GM20000 (cell line): ENCODE measurements around the gene PIWIL1.

ENCODE experiments used
- DNase-seq: peaks from one replicate; pipeline ENCODE4 v3.0.0; 2012; ENCODE audit warnings: low spot score
- CTCF ChIP-seq: IDR thresholded peaks from 2 replicates; pipeline ENCODE4 v1.5.1; 2012; ENCODE audit warnings: mild to moderate bottlenecking, control low read depth; ENCODE audit errors: extremely low read depth, missing control alignments

Gene PIWIL1

DNA sequence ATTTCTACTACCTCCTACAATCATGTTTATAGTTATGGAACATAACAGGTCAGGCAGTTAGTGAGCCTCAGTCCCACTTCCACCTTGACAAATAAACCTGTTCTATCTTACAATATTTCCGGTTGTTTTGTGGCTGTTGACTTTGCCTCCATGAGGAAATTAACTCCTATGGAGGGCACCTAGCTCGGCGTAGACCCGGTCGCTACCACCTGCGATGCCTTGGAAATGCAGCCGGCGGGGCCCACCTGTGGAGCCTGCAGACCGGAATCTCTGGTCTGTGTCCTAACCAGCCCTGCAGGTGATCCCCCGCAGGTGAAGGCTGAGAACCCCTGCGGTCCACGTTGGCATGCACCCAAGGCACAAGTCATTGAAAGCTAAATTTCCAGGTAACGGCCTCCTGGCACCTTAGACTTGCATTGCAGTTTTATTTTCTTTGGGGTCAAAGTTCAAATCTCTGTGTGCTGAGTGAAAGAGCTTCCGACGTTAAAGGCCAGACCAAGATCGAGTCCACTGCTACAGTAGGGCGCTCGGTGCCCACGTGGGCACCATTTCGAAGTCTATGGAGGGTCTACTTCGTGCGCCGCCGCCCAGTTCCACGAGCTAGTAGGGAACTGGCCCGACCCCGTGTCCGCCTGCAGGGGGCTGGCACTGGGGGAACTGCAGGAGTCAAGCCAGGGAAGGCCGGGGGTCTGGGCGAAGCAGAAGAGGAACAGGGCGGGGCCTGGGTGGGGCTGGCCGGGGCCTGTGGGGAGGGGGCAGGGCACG is 782 bp upstream of the PIWIL1 start:
- no peak for TF ChIP-seq CTCF
- DNase-seq = no peak

DNA sequence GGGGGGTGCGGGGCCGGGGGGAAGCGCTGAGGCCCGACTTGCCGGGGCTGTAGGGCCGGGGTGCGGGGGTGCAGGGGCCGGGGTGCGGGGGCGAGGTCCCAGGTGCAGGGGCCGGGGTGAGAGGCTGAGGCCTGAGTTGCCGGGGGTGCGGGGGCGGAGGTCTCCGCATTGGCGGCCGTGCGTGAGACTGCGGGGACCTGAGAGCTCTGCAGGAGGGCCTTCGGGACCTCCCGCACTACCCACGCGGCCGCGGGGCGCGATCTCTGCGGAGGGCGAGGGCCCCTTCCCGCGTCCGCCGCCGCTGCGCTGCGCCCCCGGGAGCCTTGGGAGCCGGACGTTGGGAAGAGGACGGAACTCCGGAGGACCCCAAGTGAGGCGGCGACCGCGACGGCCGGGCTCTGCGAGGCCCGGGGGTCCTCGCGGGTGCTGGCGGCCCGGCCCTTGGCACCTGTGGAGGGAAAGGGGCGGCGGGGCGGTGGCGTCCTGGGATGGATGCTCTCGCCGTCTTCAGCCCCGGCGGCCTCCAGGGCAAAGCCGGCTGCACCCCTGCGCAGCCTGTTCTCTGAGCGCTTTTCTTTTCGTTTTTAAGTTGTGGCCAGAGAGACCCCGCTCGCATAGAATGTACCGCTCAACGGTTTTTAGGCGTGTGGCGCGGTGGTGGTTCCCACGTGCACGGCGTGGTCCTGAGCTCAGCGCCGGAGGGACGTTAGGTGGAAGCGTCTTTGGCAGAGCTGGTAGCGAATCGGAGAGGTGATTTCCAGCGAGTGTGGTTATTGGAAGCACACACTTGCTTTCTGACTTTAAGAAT is 1.3 kb downstream of the PIWIL1 start:
- DNase-seq = no peak
- TF ChIP-seq CTCF = no peak

- no peak for TF ChIP-seq CTCF
- no peak for DNase-seq
These were observed 2.3 kb downstream of the PIWIL1 start for GRCh38 chr12:130339951-130340350.

GRCh38 chr12:130342442-130342841 is 4.8 kb downstream of the PIWIL1 start:
- no peak for DNase-seq
- no peak for TF ChIP-seq CTCF

DNA sequence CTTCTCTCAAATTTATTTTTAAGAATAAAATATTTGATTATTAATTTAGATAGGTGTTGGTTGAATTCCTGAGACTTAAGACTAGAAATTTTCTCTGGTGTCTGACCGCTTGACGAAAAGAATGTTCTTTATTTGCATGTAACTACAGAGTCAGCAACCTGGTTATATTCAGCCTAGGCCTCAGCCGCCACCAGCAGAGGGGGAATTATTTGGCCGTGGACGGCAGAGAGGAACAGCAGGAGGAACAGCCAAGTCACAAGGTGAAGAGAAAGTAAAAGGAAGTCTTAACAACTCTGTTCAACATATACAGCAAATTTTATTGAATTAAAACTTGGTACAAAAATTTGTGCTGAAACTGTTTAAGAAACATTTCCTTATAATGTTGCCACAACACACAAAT is 5.2 kb downstream of the PIWIL1 start:
- no peak for DNase-seq
- TF ChIP-seq CTCF = no peak

DNA sequence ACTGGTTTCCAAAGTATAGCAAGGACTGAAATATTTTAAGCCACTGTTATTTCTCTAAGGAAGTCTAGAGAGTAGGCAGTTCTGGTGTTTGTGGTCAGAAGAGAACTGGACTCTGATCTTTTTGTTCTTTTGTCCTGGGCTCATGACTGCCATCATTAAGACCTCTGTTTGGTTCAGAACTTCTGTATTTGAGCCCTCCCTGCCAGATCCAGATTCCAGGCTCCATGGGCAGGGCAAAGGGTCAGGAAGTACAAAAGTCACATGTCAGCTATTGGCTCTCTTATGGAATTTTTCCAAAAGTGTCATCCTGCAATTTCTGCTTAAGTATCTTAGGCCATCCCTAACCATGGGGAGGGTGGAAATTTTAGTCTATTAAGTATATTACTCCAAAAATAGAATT is 6.8 kb downstream of the PIWIL1 start:
- no peak for TF ChIP-seq CTCF
- DNase-seq = no peak

- TF ChIP-seq CTCF = no peak
- no peak for DNase-seq
These were observed 7.6 kb downstream of the PIWIL1 start for GRCh38 chr12:130345292-130345691.
